GM18873 (cell line): ENCODE data around the gene SNX18.

Experiments used
- ATAC-seq: cut with Tn5 transposase; IDR thresholded peaks from one replicate; pipeline ENCODE4 v1.9.1; 2021; ENCODE audit warnings: mild to moderate bottlenecking, moderate library complexity, moderate number of reproducible peaks; ENCODE audit not compliant: unreplicated experiment, low FRiP score

Gene SNX18

DNA sequence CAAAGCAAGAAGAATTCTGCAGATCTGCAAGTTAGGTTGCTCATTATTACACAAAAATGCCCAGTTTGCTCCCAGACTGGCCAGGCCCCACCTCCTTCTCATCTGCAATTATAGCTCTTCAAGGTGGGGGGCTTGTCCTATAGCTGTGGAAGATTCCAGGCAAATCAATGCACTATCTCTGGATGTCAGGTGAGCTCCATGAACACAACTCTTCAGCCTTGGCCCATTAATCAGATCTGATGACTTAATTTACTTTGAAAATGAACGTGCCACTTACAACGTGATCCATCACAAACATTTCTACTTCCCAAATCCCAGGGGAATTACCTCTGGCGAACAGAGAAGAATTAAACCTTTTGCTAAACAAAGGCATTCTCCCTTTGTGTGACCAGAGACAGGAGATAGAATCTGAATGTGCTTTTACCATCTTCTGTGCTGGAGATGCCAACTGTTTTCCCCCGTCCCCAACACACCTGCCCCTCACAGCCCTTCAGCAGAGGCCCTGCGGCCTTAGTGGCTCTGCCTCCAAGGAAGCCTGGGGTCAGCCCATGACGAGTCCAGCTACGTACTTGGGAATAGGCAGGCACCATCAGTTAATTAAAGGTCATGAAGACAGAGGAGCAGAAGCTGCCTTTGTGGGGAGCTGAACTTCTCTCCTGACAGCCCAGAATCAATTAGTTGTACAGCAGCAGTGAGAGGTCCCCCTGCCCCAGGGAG, 60.5 kb downstream of the SNX18 start:
- no peak for ATAC-seq

- ATAC-seq, result no peak
Observed at GRCh38 chr5:54579591-54580295, 62.2 kb downstream of the SNX18 start.

DNA sequence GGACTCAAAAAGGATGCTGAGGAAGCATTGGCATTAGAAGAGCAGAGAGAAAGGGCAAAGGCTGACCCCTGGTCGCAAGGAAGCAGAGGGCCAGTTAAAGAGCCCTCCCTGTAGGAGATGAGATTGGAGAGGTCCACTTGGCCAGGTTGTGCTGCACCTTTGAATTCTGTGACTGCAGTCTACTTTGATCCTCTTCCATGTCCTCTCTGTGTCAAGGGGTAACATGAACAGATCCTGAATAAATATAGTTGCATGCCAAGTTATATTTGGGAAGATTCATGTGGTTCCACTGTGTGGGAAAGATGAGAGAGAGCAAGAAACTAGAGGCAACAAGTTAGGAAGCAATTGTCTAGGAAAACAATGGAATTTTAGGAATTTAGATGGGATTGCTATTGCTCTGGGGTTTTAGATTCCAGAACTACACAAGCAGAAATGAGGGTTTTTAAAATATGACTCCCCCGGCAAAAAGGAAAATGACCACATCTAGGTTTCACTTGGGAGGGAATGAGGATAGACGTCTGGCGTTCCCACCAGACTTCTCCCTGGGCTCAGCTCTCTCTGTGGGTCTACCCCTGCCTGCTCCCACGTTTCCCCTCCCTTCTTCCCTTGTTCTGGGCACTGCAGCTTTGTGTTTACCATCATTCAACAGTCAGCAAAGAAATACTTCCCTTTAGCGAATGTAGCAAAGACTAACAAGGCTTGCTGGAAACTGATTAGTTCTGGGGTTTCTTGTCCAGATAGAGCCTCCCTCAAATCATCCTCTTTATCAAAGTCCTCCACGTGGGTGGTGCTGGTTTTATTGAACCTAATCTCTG, 63.6 kb downstream of the SNX18 start:
- no peak for ATAC-seq

GRCh38 chr5:54581831-54582548, 64.4 kb downstream of the SNX18 start:
- ATAC-seq, result no peak

- no peak for ATAC-seq
Observed at GRCh38 chr5:54586336-54586735, 68.8 kb downstream of the SNX18 start.

DNA sequence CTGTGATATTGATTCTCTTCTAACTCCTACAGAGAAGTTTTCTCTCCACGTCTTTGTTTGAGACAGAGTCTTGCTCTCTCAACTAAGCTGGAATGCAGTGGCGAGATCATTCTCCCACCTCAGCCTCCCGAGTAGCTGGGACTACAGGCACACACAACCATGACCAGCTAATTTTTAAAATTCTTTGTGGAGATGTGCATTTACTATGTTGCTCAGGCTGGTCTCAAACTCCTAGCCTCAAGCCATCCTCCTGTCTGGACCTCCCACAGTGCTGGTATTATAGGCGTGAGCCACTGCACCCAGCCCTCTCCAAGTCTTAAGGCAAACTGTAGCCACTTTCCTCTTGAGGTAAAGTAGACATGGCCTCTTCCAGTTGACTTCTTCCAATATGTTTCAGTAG, 72.2 kb downstream of the SNX18 start:
- ATAC-seq, result no peak

GRCh38 chr5:54590824-54591223, 73.3 kb downstream of the SNX18 start:
- no peak for ATAC-seq

GRCh38 chr5:54593779-54594178, 76.2 kb downstream of the SNX18 start:
- ATAC-seq, result no peak

- no peak for ATAC-seq
Observed at GRCh38 chr5:54594181-54594580, 76.6 kb downstream of the SNX18 start.

DNA sequence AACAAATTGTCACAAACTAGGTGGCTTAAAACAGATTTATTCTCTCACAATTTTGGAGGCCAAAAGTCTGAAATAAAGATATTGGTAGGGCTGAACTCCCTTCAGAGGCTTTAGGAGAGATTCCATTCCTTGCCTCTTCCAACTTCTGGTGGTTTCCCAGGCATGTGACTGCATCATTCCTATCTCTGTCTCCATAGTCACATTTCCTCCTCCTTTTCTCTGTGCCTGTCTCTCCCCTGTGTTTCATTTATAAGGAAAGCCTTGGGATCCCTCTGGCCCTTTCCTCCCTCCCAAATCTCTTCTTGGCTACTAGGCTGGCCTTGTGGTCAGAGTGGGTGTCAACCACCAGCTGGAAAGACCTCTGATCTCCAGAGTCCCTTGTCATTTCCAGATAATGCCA, 78.2 kb downstream of the SNX18 start:
- no peak for ATAC-seq
